Astrocyte (in vitro differentiated cells and primary cell): Measurements from ENCODE around the gene MDN1. TPM values are rescaled to one million over a fixed set of nuclear protein-coding genes. Genes with fewer than 3 reads are reported as not detected.
A peak's percentile ranks its signal among the peaks of the same experiment; 100 is the strongest.
"Not testable (repeated sequence)": the region's sequence is repeated elsewhere in the genome, so short reads cannot be mapped to it uniquely, and the experiment has no call there.

ENCODE experiments used
- DNase-seq: peaks from one replicate; pipeline ENCODE4 v3.0.0-alpha.2; 2010; ENCODE audit warnings: low read depth
- FAIRE-seq: peaks from 2 replicates; lab custom pipeline; 2011; peaks lifted over from hg19 to GRCh38; lab: Jason Lieb, UNC
- H2AFZ ChIP-seq: 2 replicates; pipeline ENCODE4 v1.6.0; 2012; ENCODE audit warnings: low read depth, low read length, inconsistent platforms
- H3K27ac ChIP-seq: 2 replicates; pipeline ENCODE4 v1.5.1; 2011; ENCODE audit warnings: low read depth, low read length, inconsistent platforms
- H3K27me3 ChIP-seq: 2 replicates; pipeline ENCODE4 v1.6.0; 2011; ENCODE audit warnings: low read length, inconsistent platforms; ENCODE audit not compliant: insufficient read depth
- H3K36me3 ChIP-seq: 2 replicates; pipeline ENCODE4 v1.5.1; 2011; ENCODE audit warnings: low read length, inconsistent platforms; ENCODE audit not compliant: insufficient read depth
- H3K4me1 ChIP-seq: 2 replicates; pipeline ENCODE4 v1.5.1; 2011; ENCODE audit warnings: low read length, inconsistent platforms; ENCODE audit not compliant: insufficient read depth
- H3K4me2 ChIP-seq: 2 replicates; pipeline ENCODE4 v1.6.0; 2012; ENCODE audit warnings: low read length, inconsistent platforms
- H3K4me3 ChIP-seq: 2 replicates; pipeline ENCODE4 v1.5.1; 2011; ENCODE audit warnings: low read depth, mild to moderate bottlenecking, low read length, inconsistent platforms; ENCODE audit not compliant: insufficient read depth
- H3K79me2 ChIP-seq: 2 replicates; pipeline ENCODE4 v1.6.0; 2012; ENCODE audit warnings: mild to moderate bottlenecking, low read length, inconsistent platforms; ENCODE audit not compliant: insufficient read depth
- H3K9ac ChIP-seq: 2 replicates; pipeline ENCODE4 v1.6.0; 2012; ENCODE audit warnings: mild to moderate bottlenecking, low read length, inconsistent platforms
- H3K9me3 ChIP-seq: 2 replicates; pipeline ENCODE4 v1.5.1; 2012; ENCODE audit warnings: low read depth, mild to moderate bottlenecking, low read length, inconsistent platforms; ENCODE audit not compliant: insufficient read depth
- H4K20me1 ChIP-seq: 2 replicates; pipeline ENCODE4 v1.6.0; 2012; ENCODE audit warnings: low read length, inconsistent platforms; ENCODE audit not compliant: insufficient read depth
- H3K27ac Mint-ChIP-seq: one replicate; pipeline ENCODE4 v1.8.0; 2021; ENCODE audit warnings: mild to moderate bottlenecking, mixed read lengths; ENCODE audit not compliant: unreplicated experiment
- H3K27me3 Mint-ChIP-seq: one replicate; pipeline ENCODE4 v1.8.0; 2021; ENCODE audit warnings: low read depth, mixed read lengths; ENCODE audit not compliant: unreplicated experiment
- H3K36me3 Mint-ChIP-seq: one replicate; pipeline ENCODE4 v1.8.0; 2021; ENCODE audit warnings: low read depth, mixed read lengths; ENCODE audit not compliant: unreplicated experiment
- H3K4me1 Mint-ChIP-seq: one replicate; pipeline ENCODE4 v1.8.0; 2021; ENCODE audit warnings: low read depth, mixed read lengths; ENCODE audit not compliant: unreplicated experiment
- H3K4me3 Mint-ChIP-seq: one replicate; pipeline ENCODE4 v1.8.0; 2021; ENCODE audit warnings: mild to moderate bottlenecking, moderate library complexity, mixed read lengths; ENCODE audit not compliant: unreplicated experiment
- H3K9me3 Mint-ChIP-seq: one replicate; pipeline ENCODE4 v1.8.0; 2021; ENCODE audit warnings: mild to moderate bottlenecking, mixed read lengths; ENCODE audit not compliant: unreplicated experiment
- EZH2 ChIP-seq: IDR thresholded peaks from 2 replicates; pipeline ENCODE4 v1.6.1; 2012; ENCODE audit warnings: mild to moderate bottlenecking, low read length, inconsistent platforms; ENCODE audit not compliant: insufficient read depth
- total RNA-seq: library from RNA; stranded (reverse); gene quantifications from 2 replicates; pipeline ENCODE4 v1.2.1, GENCODE V29; 2021
- TF ChIP-seq, protein P1 (sequence below): IDR thresholded peaks from 2 replicates; pipeline ENCODE4 v1.5.1; 2011; ENCODE audit warnings: low read depth, mild to moderate bottlenecking, inconsistent platforms, low read length, moderate library complexity; ENCODE audit not compliant: insufficient read depth

The MDN1 gene
- total RNA-seq, 1 donor from 2014 or later: 35.7 TPM

DNA sequence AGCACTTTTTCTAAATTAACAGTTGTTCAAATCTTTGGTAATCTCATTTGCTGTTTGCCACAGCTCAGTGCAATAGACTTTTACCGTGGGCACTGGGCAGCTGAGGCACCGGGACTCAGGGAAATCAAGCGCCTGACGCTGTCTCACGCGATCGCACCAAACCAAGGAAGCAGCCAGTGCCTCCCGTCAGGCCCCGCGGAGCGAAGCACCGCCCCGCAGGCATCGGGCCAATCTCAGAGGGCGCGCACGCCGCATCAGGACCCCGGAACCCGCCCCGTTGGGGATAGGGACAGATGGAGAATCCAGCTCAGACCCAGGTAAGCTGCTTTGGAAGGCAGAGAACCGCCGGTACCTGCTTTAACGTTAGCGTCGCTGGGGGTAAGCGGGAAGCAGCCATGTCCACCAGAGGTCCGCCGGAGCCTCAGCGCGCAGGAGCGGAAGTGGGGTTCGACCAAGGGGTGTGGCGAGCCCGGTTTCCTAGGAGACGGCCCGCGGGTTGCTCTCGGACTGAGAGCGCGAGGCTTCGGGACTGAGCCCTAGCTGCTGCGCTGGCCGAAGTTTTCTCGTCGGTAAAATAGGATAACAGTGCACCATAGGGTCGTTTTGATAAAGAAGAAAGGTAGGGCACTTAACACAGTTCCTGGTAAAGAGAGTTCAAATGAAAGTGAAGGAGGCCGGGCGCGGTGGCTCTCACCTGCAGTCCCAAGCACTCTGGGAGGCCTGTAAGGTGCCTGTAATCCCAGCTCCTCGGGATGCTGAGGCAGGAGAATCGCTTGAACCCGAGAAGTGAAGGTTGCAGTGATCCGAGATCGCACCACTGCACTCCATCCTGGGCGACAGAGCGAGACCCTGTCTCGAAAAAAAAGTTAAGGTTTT is 181.0 kb downstream of the MDN1 start, which contains the start of gene LYRM2:
Gene LYRM2 (minus strand): TSS at position 428 of the 876 bp plus-strand sequence. CDS start 31 bp downstream, at position 397.
- Mint-ChIP-seq H3K9me3 (no peaks in the 10 kb centered on the region), H3K36me3 (peaks cover 9% of the 10 kb centered on the region), H3K27me3 (no peaks in the 10 kb centered on the region), H3K4me1 (peaks cover 15% of the 10 kb centered on the region), H3K27ac (peak within 1 kb of the TSS; percentile 98), H3K4me3 (peak within 1 kb of the TSS; percentile 99)
- H3K4me1 ChIP-seq: peaks cover 16% of the 10 kb centered on the region
- H2AFZ ChIP-seq: peak within 1 kb of the TSS; percentile 84
- peaks cover 33% of the 10 kb centered on the region for H3K79me2 ChIP-seq
- peaks cover 3% of the 10 kb centered on the region for H4K20me1 ChIP-seq
- H3K4me2 ChIP-seq: peak within 1 kb of the TSS; percentile 92
- H3K27ac ChIP-seq: peak within 1 kb of the TSS; percentile 94
- FAIRE-seq (no peak), DNase-seq (peak; percentile 83)
- no peaks in the 10 kb centered on the region for H3K27me3 ChIP-seq
- TF ChIP-seq, protein P1, sequence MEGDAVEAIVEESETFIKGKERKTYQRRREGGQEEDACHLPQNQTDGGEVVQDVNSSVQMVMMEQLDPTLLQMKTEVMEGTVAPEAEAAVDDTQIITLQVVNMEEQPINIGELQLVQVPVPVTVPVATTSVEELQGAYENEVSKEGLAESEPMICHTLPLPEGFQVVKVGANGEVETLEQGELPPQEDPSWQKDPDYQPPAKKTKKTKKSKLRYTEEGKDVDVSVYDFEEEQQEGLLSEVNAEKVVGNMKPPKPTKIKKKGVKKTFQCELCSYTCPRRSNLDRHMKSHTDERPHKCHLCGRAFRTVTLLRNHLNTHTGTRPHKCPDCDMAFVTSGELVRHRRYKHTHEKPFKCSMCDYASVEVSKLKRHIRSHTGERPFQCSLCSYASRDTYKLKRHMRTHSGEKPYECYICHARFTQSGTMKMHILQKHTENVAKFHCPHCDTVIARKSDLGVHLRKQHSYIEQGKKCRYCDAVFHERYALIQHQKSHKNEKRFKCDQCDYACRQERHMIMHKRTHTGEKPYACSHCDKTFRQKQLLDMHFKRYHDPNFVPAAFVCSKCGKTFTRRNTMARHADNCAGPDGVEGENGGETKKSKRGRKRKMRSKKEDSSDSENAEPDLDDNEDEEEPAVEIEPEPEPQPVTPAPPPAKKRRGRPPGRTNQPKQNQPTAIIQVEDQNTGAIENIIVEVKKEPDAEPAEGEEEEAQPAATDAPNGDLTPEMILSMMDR: no peak
- TF ChIP-seq EZH2: no peak
- peaks cover 8% of the 10 kb centered on the region for H3K36me3 ChIP-seq
- peak within 1 kb of the TSS; percentile 81 for H3K4me3 ChIP-seq
- H3K9me3 ChIP-seq: no peaks in the 10 kb centered on the region
- peak within 1 kb of the TSS; percentile 90 for H3K9ac ChIP-seq

DNA sequence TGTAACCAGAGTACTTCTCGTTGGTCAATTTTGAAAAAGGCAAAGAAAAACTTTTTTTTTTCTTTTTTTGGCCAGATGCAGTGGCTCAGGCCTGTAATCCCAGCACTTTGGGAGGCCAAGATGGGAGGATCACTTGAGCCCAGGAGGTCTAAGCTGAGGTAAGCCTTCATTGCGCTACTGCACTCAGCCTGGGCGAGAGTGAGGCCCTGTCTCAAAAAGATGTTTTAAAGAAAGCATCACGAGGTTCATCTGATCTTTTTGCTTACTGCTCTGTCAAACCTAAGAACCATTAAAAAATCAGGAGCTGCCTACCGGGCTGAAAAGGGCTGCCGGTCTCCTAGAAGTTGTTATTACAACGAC is 181.7 kb downstream of the MDN1 start:
- peaks cover 9% of the 10 kb centered on the region for H3K36me3 Mint-ChIP-seq
- H3K4me2 ChIP-seq: peak overlapping the region; percentile 92
- no peak for FAIRE-seq

DNA sequence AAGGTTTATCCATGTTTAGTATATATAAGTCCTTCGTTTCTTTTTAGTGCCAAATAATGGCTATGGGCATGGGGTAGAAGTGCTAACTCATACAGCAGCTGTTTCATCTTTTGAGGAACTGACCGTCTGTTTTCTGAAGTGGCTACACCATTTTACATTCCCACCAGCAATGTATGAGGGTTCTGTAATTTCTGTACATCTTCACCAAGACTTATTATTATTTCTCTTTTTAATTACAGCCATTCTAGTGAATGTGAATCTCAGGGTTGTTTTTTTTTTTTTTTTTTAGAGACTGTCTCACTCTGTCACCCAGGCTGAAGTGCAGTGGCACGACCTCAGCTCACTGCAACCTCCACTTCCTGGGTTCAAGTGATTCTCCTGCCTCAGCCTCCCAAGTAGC is 183.2 kb downstream of the MDN1 start:
- not testable (repeated sequence) for H3K4me3 ChIP-seq, H3K36me3 Mint-ChIP-seq, DNase-seq, H3K36me3 ChIP-seq, H3K9me3 Mint-ChIP-seq, H3K27me3 Mint-ChIP-seq, H3K4me3 Mint-ChIP-seq, H3K27me3 ChIP-seq, FAIRE-seq, H3K9me3 ChIP-seq, H3K27ac Mint-ChIP-seq, H2AFZ ChIP-seq, H3K9ac ChIP-seq, H3K4me2 ChIP-seq, H3K27ac ChIP-seq, H4K20me1 ChIP-seq
- Histone ChIP-seq H3K79me2 (peaks cover 26% of the 10 kb centered on the region), H3K4me1 (peaks cover 16% of the 10 kb centered on the region)
- peaks cover 13% of the 10 kb centered on the region for H3K4me1 Mint-ChIP-seq

More for the DNA sequence above, 181.7 kb downstream of the MDN1 start:
- Mint-ChIP-seq H3K4me3 (peak overlapping the region; percentile 99), H3K4me1 (peaks cover 15% of the 10 kb centered on the region), H3K27me3 (no peaks in the 10 kb centered on the region), H3K27ac (peak overlapping the region; percentile 98), H3K9me3 (no peaks in the 10 kb centered on the region)
- peak overlapping the region; percentile 84 for H2AFZ ChIP-seq
- H3K27ac ChIP-seq: peak overlapping the region; percentile 94
- H3K9ac ChIP-seq: peak overlapping the region; percentile 90
- H3K4me3 ChIP-seq: peak overlapping the region; percentile 81
- H3K4me1 ChIP-seq: peaks cover 16% of the 10 kb centered on the region
- H3K9me3 ChIP-seq: no peaks in the 10 kb centered on the region
- H3K27me3 ChIP-seq: no peaks in the 10 kb centered on the region
- H4K20me1 ChIP-seq: peaks cover 3% of the 10 kb centered on the region
- H3K79me2 ChIP-seq: peaks cover 33% of the 10 kb centered on the region
- TF ChIP-seq EZH2: no peak
- TF ChIP-seq, protein P1: no peak
- H3K36me3 ChIP-seq: peaks cover 4% of the 10 kb centered on the region
- DNase-seq: no peak
